OCI-LY7 (cell line): ENCODE measurements around the gene ERCC3. TPM values are rescaled to one million over a fixed set of nuclear protein-coding genes. Genes with fewer than 3 reads are reported as not detected.

Experiments used
- BruUV-seq: library from RNA; stranded (reverse); fragments of 400-500 nt; replicated peaks from 2 replicates; lab custom pipeline; 2021; lab: Mats Ljungman, UMichigan
- CTCF ChIA-PET: fragments of 300-600 bp; sonication (Branson Sonifier 250); formaldehyde crosslinking; loops from one replicate; lab custom pipeline; 2022; ENCODE audit warnings: antibody characterized with exemption; ENCODE audit not compliant: unreplicated experiment; lab: Charles Lee
- POLR2A ChIA-PET: fragments of 300-600 bp; sonication (Branson Sonifier 250); formaldehyde crosslinking; loops from one replicate; lab custom pipeline; 2022; ENCODE audit warnings: antibody characterized with exemption; lab: Charles Lee
- DNase-seq: peaks from one replicate; pipeline ENCODE4 v3.0.0-alpha.2; 2015; ENCODE audit warnings: low spot score
- H2AFZ ChIP-seq: fragments of 200-600 bp; sonication (generic), shearing (Covaris generic); 2 replicates; pipeline ENCODE4 v1.6.1; 2014; ENCODE audit warnings: mild to moderate bottlenecking, antibody characterized with exemption, low read length, moderate library complexity
- H3K27ac ChIP-seq: fragments of 200-600 bp; sonication (generic); 2 replicates; pipeline ENCODE4 v1.5.1; 2014; ENCODE audit warnings: mixed run types, low read depth, mild to moderate bottlenecking, moderate library complexity, low read length, inconsistent platforms; ENCODE audit not compliant: poor library complexity, severe bottlenecking
- H3K36me3 ChIP-seq: fragments of 200-600 bp; sonication (generic); 2 replicates; pipeline ENCODE4 v1.6.1; 2014; ENCODE audit warnings: mild to moderate bottlenecking, antibody characterized with exemption, low read length, moderate library complexity, mixed read lengths; ENCODE audit not compliant: insufficient read depth
- H3K4me1 ChIP-seq: fragments of 200-600 bp; sonication (generic); 2 replicates; pipeline ENCODE4 v1.5.1; 2014; ENCODE audit warnings: mild to moderate bottlenecking, low read length; ENCODE audit not compliant: insufficient read depth, poor library complexity, severe bottlenecking
- H3K4me2 ChIP-seq: fragments of 200-600 bp; sonication (generic); 2 replicates; pipeline ENCODE4 v1.6.1; 2014; ENCODE audit warnings: mild to moderate bottlenecking, low read length
- H3K4me3 ChIP-seq: fragments of 200-600 bp; sonication (generic); 2 replicates; pipeline ENCODE4 v1.5.1; 2014; ENCODE audit warnings: mild to moderate bottlenecking, low read depth, low read length; ENCODE audit not compliant: poor library complexity, severe bottlenecking
- H3K79me2 ChIP-seq: fragments of 200-600 bp; sonication (generic); 2 replicates; pipeline ENCODE4 v1.6.1; 2016; ENCODE audit warnings: low read depth, mild to moderate bottlenecking, low read length, moderate library complexity, mixed read lengths; ENCODE audit not compliant: insufficient read depth
- H3K9me2 ChIP-seq: fragments of 200-600 bp; sonication (generic); 2 replicates; pipeline ENCODE4 v1.6.1; 2016; ENCODE audit warnings: mild to moderate bottlenecking, low read length, mixed read lengths; ENCODE audit not compliant: insufficient read depth
- H3K9me3 ChIP-seq: fragments of 200-600 bp; sonication (generic); 2 replicates; pipeline ENCODE4 v1.6.1; 2014; ENCODE audit warnings: mild to moderate bottlenecking, mixed run types, low read length, mixed read lengths
- H4K20me1 ChIP-seq: fragments of 200-600 bp; sonication (generic); 2 replicates; pipeline ENCODE4 v1.6.1; 2014; ENCODE audit warnings: mild to moderate bottlenecking, antibody characterized with exemption, low read length, moderate library complexity, mixed read lengths; ENCODE audit not compliant: insufficient read depth
- EZH2phosphoT487 ChIP-seq: fragments of 200-600 bp; sonication (generic); IDR thresholded peaks from 2 replicates; pipeline ENCODE4 v1.6.1; 2018; ENCODE audit warnings: low read depth, borderline replicate concordance, mild to moderate bottlenecking, mixed run types, antibody characterized with exemption, low read length, moderate library complexity, mixed read lengths
- intact Hi-C: fragments of 100-400 bp; cut with micrococcal nuclease; formaldehyde crosslinking; loops from one replicate; pipeline ENCODE4 v1.10.0; 2022; ENCODE audit not compliant: unreplicated experiment
- total RNA-seq, 2 experiments: library from RNA; depleted of rRNA in 1 of 2; stranded (reverse); fragments of >200 nt in 1 of 2; shearing (Covaris generic) in 1 of 2; gene quantifications; 2 replicates each; pipeline ENCODE4 v1.2.3, GENCODE V29; 2014 to 2022
- TF ChIP-seq, protein P1 (sequence below): fragments of 200-600 bp; sonication (generic); conservative IDR thresholded peaks from 2 replicates; pipeline ENCODE4 v1.5.1; 2014; ENCODE audit warnings: mild to moderate bottlenecking, antibody characterized with exemption, low read length, moderate library complexity, mixed read lengths

The ERCC3 gene
- total RNA-seq, 2 experiments from 2014 or later, result 35.1 to 58.4 TPM

GRCh38 chr2:127310980-127311379 is 17.0 kb upstream of the ERCC3 start:
- TF ChIP-seq, protein P1, sequence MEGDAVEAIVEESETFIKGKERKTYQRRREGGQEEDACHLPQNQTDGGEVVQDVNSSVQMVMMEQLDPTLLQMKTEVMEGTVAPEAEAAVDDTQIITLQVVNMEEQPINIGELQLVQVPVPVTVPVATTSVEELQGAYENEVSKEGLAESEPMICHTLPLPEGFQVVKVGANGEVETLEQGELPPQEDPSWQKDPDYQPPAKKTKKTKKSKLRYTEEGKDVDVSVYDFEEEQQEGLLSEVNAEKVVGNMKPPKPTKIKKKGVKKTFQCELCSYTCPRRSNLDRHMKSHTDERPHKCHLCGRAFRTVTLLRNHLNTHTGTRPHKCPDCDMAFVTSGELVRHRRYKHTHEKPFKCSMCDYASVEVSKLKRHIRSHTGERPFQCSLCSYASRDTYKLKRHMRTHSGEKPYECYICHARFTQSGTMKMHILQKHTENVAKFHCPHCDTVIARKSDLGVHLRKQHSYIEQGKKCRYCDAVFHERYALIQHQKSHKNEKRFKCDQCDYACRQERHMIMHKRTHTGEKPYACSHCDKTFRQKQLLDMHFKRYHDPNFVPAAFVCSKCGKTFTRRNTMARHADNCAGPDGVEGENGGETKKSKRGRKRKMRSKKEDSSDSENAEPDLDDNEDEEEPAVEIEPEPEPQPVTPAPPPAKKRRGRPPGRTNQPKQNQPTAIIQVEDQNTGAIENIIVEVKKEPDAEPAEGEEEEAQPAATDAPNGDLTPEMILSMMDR, result no peak
- no peak for TF ChIP-seq EZH2phosphoT487
- no peak overlapping the region for H3K4me2 ChIP-seq
- peaks cover 27% of the 10 kb centered on the region for H3K4me1 ChIP-seq
- H3K36me3 ChIP-seq, result peaks cover 86% of the 10 kb centered on the region
- CTCF ChIA-PET, result no interaction called here
- DNase-seq, result no peak
- no peak overlapping the region for H3K27ac ChIP-seq
- POLR2A ChIA-PET, result no interaction called here
- no peak overlapping the region for H2AFZ ChIP-seq
- H3K9me2 ChIP-seq, result no peaks in the 10 kb centered on the region
- intact Hi-C loops, result no loop called here
- H3K79me2 ChIP-seq, result no peaks in the 10 kb centered on the region
- no peaks in the 10 kb centered on the region for H4K20me1 ChIP-seq
- no TSS peak for BruUV-seq
- no peaks in the 10 kb centered on the region for H3K9me3 ChIP-seq
- no peak overlapping the region for H3K4me3 ChIP-seq

DNA sequence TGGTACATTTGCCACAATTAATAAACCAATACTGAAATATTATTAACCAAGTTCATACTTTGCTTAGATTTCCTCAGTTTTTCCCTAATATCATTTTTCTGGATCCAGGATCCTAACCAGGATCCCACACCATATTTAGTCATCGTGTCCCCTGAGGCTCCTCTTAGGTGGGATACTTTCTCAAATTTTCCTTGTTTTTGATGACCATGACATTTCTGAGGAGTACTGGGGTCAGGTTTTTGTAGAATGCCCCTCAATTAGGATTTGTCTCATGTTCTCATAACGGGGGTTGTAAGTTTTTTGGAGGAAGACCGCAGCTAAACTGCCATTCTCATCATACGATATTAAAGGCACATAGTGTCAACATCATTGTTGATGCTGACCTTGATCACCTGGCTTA is 15.5 kb upstream of the ERCC3 start:
- no peak for TF ChIP-seq EZH2phosphoT487
- TF ChIP-seq, protein P1, result no peak
- H3K27ac ChIP-seq, result no peak overlapping the region
- no peaks in the 10 kb centered on the region for H3K79me2 ChIP-seq
- H3K9me2 ChIP-seq, result no peaks in the 10 kb centered on the region
- peaks cover 83% of the 10 kb centered on the region for H3K36me3 ChIP-seq
- POLR2A ChIA-PET, result interaction anchor here (0.5 to 1.1 kb wide), 6 partner anchors 8 to 1554 kb away, joined by 3 read pairs; partner anchors contain the start of gene ERCC3
- no peak overlapping the region for H2AFZ ChIP-seq
- H3K9me3 ChIP-seq, result no peaks in the 10 kb centered on the region
- BruUV-seq, result no TSS peak
- H3K4me1 ChIP-seq, result peaks cover 28% of the 10 kb centered on the region
- DNase-seq, result no peak
- CTCF ChIA-PET, result no interaction called here
- H3K4me2 ChIP-seq, result no peak overlapping the region
- H4K20me1 ChIP-seq, result no peaks in the 10 kb centered on the region
- intact Hi-C loops, result no loop called here
- no peak overlapping the region for H3K4me3 ChIP-seq

GRCh38 chr2:127308586-127309138 is 14.7 kb upstream of the ERCC3 start:
- H3K36me3 ChIP-seq, result peaks cover 78% of the 10 kb centered on the region

More at GRCh38 chr2:127308586-127309138, 14.7 kb upstream of the ERCC3 start:
- intact Hi-C loops, result no loop called here
- ChIA-PET POLR2A (interaction anchor here (0.5 to 1.1 kb wide), 4 partner anchors 9 to 550 kb away, joined by 3 read pairs; partner anchors contain the start of gene ERCC3), CTCF (no interaction called here)
- no peak overlapping the region for H2AFZ ChIP-seq
- peaks cover 20% of the 10 kb centered on the region for H3K4me1 ChIP-seq
- no peak for TF ChIP-seq EZH2phosphoT487
- TF ChIP-seq, protein P1, result no peak
- H4K20me1 ChIP-seq, result no peaks in the 10 kb centered on the region
- no TSS peak for BruUV-seq
- no peaks in the 10 kb centered on the region for H3K9me3 ChIP-seq
- no peak overlapping the region for H3K4me2 ChIP-seq
- H3K27ac ChIP-seq, result no peak overlapping the region
- no peaks in the 10 kb centered on the region for H3K9me2 ChIP-seq
- H3K79me2 ChIP-seq, result no peaks in the 10 kb centered on the region
- no peak overlapping the region for H3K4me3 ChIP-seq
- DNase-seq, result no peak
